Measurements from ENCODE around the gene TTLL8. TPM values are rescaled to one million over a fixed set of nuclear protein-coding genes. Genes with fewer than 3 reads are reported as not detected.

Gene TTLL8
- total and polyA plus RNA-seq, 2 of the 8 experiments (the other 6 are each of a cell fraction or from before 2014, with no cell fraction given): not detected

DNA sequence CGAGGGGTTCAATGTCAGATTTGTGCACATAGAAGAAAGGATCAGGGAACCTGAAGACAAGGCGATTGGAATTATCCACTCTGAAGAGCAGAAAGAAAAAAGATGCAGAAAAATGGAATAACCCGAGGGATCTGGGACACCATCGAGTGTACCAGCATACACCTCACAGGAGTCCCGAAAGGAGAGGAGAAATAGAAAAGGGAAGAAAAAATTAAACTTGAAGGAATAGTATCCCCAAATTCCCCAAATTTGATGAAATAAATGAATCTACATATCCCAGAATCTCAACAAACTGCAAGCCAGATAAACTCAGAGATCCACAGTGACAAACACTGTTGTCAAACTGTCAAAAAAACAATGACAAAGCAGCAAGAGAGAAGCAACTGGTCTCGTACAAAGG is 66.9 kb downstream of the TTLL8 start:
- TF ChIP-seq CHD1 (IDR thresholded peaks at IDR 0.05; ENCODE audit: low read depth, low read length) (no peak), BCL11A (IDR thresholded peaks at IDR 0.05; ENCODE audit: low read depth in 2 of 2, low read length in 2 of 2) (no peak)
- Histone ChIP-seq H3K4me1 (replicated peaks in 1 of 4; ENCODE audit: control insufficient read depth in 3 of 4, insufficient read depth in 4 of 4, low read length in 3 of 4) (0 out of 7 replicates have a peak, but pooled peaks cover 0 to 1% (median 0%) of the 10 kb centered on the region in 4 experiments), H3K79me2 (ENCODE audit: control insufficient read depth in 1 of 2, insufficient read depth in 2 of 2, low read length in 2 of 2) (no peaks in the 10 kb centered on the region), H3K23me2 (ENCODE audit: low read depth, low read length) (no peaks in the 10 kb centered on the region; the same call in 1 of the 2 replicates), H3K56ac (replicated peaks; ENCODE audit: insufficient read length, low read depth, low read length) (no peak overlapping the region), H3K27ac (ENCODE audit: low read depth, low read length) (no peak overlapping the region), H4K5ac (ENCODE audit: insufficient read length, low read depth, low read length) (no peak overlapping the region), H2BK5ac (ENCODE audit: low read depth, low read length) (no peak overlapping the region), H2BK12ac (ENCODE audit: low read depth, low read length) (no peak overlapping the region), H4K8ac (ENCODE audit: extremely low read depth, insufficient read depth, low read length) (no peak overlapping the region), H3K23ac (ENCODE audit: insufficient read length) (no peak overlapping the region), H2AK5ac (ENCODE audit: low read depth, low read length) (no peak overlapping the region), H3K4me3 (ENCODE audit: extremely low read depth in 1 of 4, insufficient read depth in 2 of 4, low read depth in 3 of 4, low read length in 4 of 4) (no peak overlapping the region), H3K9me3 (ENCODE audit: insufficient read depth in 2 of 2, low read depth in 1 of 2, low read length in 1 of 2) (peaks cover 0 to 21% of the 10 kb centered on the region in 2 experiments; a peak in 2 of 4 replicates), H3K4me2 (ENCODE audit: insufficient read depth in 1 of 2, low read depth in 2 of 2, low read length in 2 of 2) (no peak overlapping the region), H3K14ac (ENCODE audit: insufficient read length) (no peak overlapping the region), H3K4ac (replicated peaks; ENCODE audit: insufficient read length, low read depth, low read length) (no peak overlapping the region), H3K36me3 (ENCODE audit: control insufficient read depth in 2 of 4, insufficient read depth in 4 of 4, low read length in 3 of 4) (no peaks in the 10 kb centered on the region), H3K18ac (ENCODE audit: extremely low read depth, low read length) (no peak overlapping the region), H2BK120ac (replicated peaks; ENCODE audit: low read depth, low read length) (no peak overlapping the region), H4K91ac (replicated peaks; ENCODE audit: insufficient read length, low read length) (no peak overlapping the region), H2BK15ac (ENCODE audit: low read length) (no peak overlapping the region), H3K27me3 (replicated peaks in 1 of 4; ENCODE audit: control insufficient read depth in 3 of 4, extremely low read depth in 1 of 4, insufficient read depth in 3 of 4, low read length in 3 of 4) (peaks cover 0 to 6% (median 0%) of the 10 kb centered on the region in 4 experiments; a peak in 1 of 7 replicates), H3K9ac (replicated peaks in 1 of 4; ENCODE audit: extremely low read depth in 1 of 4, low read depth in 3 of 4, low read length in 3 of 4) (no peak overlapping the region), H2BK20ac (ENCODE audit: low read length) (no peak overlapping the region), H3K79me1 (ENCODE audit: low read depth, low read length) (no peaks in the 10 kb centered on the region), H2AFZ (ENCODE audit: low read length) (no peak overlapping the region), H4K20me1 (replicated peaks in 1 of 2; ENCODE audit: control insufficient read depth in 1 of 2, insufficient read depth in 2 of 2, low read length in 2 of 2) (no peaks in the 10 kb centered on the region)
- FAIRE-seq (no peak), DNase-seq (ENCODE audit: low read depth in 1 of 2, low spot score in 2 of 2) (no peak)
- ChIA-PET POLR2A (ENCODE audit: partially characterized antibody) (no interaction called here), CTCF (ENCODE audit: partially characterized antibody) (interaction anchor here (0.7 to 1.3 kb wide), 2 partner anchors 11 to 487 kb away, joined by 3 to 4 read pairs; no protein-coding TSS in a partner anchor)
- WGBS, 2 experiments (ENCODE audit: extremely low coverage in 1 of 2, insufficient coverage in 1 of 2, insufficient read length in 1 of 2, insufficient replicate concordance in 2 of 2, low coverage in 1 of 2, low lambda C conversion rate in 2 of 2, missing lambda C conversion rate in 1 of 2): 79% methylated on average over 6 of the region's 6 CpGs; no CpG with 5 or more reads in 1 of the 2 experiments

Measured in H1 (cell line).